Fibroblast of pulmonary artery (primary cell): Measurements from ENCODE around the gene LIM2.

Source experiments
- DNase-seq: peaks from one replicate; pipeline ENCODE4 v3.0.0-alpha.2; 2010; ENCODE audit warnings: low read depth
- H3K4me3 ChIP-seq: replicated peaks from 2 replicates; pipeline ENCODE4 v1.5.1; 2011; ENCODE audit warnings: low read depth, mild to moderate bottlenecking, control low read depth, low read length, moderate library complexity
- CTCF ChIP-seq: IDR thresholded peaks from 2 replicates; pipeline ENCODE4 v1.5.1; 2011; ENCODE audit warnings: mild to moderate bottlenecking, control low read depth, low read length, inconsistent platforms; ENCODE audit errors: missing control alignments

Gene LIM2

GRCh38 chr19:51356159-51356801, 31.5 kb downstream of the LIM2 start:
- no peak for TF ChIP-seq CTCF
- no peak overlapping the region for H3K4me3 ChIP-seq
- no peak for DNase-seq

GRCh38 chr19:51354742-51355148, 33.0 kb downstream of the LIM2 start:
- no peak overlapping the region for H3K4me3 ChIP-seq
- peak; percentile 60 for DNase-seq
- no peak for TF ChIP-seq CTCF

- DNase-seq: no peak
- TF ChIP-seq CTCF: no peak
- no peak overlapping the region for H3K4me3 ChIP-seq
These were observed 33.6 kb downstream of the LIM2 start for GRCh38 chr19:51354103-51354741.

GRCh38 chr19:51352783-51353360, 34.9 kb downstream of the LIM2 start:
- no peak overlapping the region for H3K4me3 ChIP-seq
- DNase-seq: no peak
- no peak for TF ChIP-seq CTCF

- no peak for TF ChIP-seq CTCF
- no peak for DNase-seq
- H3K4me3 ChIP-seq: no peak overlapping the region
These were observed 36.3 kb downstream of the LIM2 start for GRCh38 chr19:51351266-51351990.

- H3K4me3 ChIP-seq: no peak overlapping the region
- no peak for TF ChIP-seq CTCF
- no peak for DNase-seq
These were observed 40.4 kb downstream of the LIM2 start for GRCh38 chr19:51347209-51347928.
